ENCODE results near the gene BAX. TPM values are rescaled to one million over a fixed set of nuclear protein-coding genes. Genes with fewer than 3 reads are reported as not detected.

Gene BAX
- polyA plus RNA-seq, 1 donor (not counting 4 experiments of a cell fraction or from before 2014, with no cell fraction given) = 113 TPM

- H3K36me3 ChIP-seq (ENCODE audit: control insufficient read depth in 2 of 2, extremely low read depth in 1 of 2, insufficient read depth in 2 of 2, low read length in 2 of 2) = no peaks in the 10 kb centered on the region
- no peaks in the 10 kb centered on the region for H3K9me1 ChIP-seq (ENCODE audit: control insufficient read depth, extremely low read depth, insufficient read depth, low read length)
- H3K27ac ChIP-seq (ENCODE audit: control insufficient read depth, insufficient read depth, low read length) = no peak overlapping the region
- no peaks in the 10 kb centered on the region for H3K4me1 ChIP-seq (ENCODE audit: control insufficient read depth, extremely low read depth, insufficient read depth, low read length)
- no peak for FAIRE-seq
- H3K4me3 ChIP-seq (ENCODE audit: control insufficient read depth in 2 of 3, extremely low read depth in 1 of 3, insufficient read depth in 2 of 3, low read depth in 1 of 3, low read length in 3 of 3) = no peak overlapping the region
- no peak overlapping the region for H2AFZ ChIP-seq (ENCODE audit: control insufficient read depth, low read length)
- H3K9ac ChIP-seq (ENCODE audit: control insufficient read depth, extremely low read depth, insufficient read depth, low read length) = no peak overlapping the region
- no peaks in the 10 kb centered on the region for H3K79me2 ChIP-seq (ENCODE audit: control insufficient read depth, insufficient read depth, low read length)
- no peak for TF ChIP-seq CTCF (optimal IDR thresholded peaks at IDR 0.05 in 1 of 3, IDR thresholded peaks at IDR 0.05 in 1 of 3, conservative IDR thresholded peaks at IDR 0.05 in 1 of 3; ENCODE audit: extremely low read depth in 1 of 3, insufficient read depth in 2 of 3, low read length in 3 of 3)
- no peak for TF ChIP-seq EZH2 (IDR thresholded peaks at IDR 0.05; ENCODE audit: low read length)
- H3K4me2 ChIP-seq (ENCODE audit: control insufficient read depth, extremely low read depth, insufficient read depth, low read depth, low read length) = no peak overlapping the region
- no peaks in the 10 kb centered on the region for H3K9me3 ChIP-seq (ENCODE audit: control insufficient read depth, low read depth, low read length)
- dilution Hi-C loops (cut with MboI; ENCODE audit: extremely low pct_ligation_motif_present, low sequenced_read_pairs) = no loop called here
- DNase-seq (ENCODE audit: low read depth, low spot score) = no peak
- no peaks in the 10 kb centered on the region for H3K27me3 ChIP-seq (ENCODE audit: control insufficient read depth, extremely low read depth, insufficient read depth, low read length)
- H4K20me1 ChIP-seq (ENCODE audit: control insufficient read depth, extremely low read depth, insufficient read depth, low read length) = no peaks in the 10 kb centered on the region
Measured at GRCh38 chr19:48945817-48946216, 8.9 kb upstream of the BAX start.

- FAIRE-seq (no peak), DNase-seq (ENCODE audit: low read depth, low spot score) (no peak)
- H3K9ac ChIP-seq (ENCODE audit: control insufficient read depth, extremely low read depth, insufficient read depth, low read length) = no peak overlapping the region
- H3K36me3 ChIP-seq (ENCODE audit: control insufficient read depth in 2 of 2, extremely low read depth in 1 of 2, insufficient read depth in 2 of 2, low read length in 2 of 2) = no peaks in the 10 kb centered on the region
- H3K4me3 ChIP-seq (ENCODE audit: control insufficient read depth in 2 of 3, extremely low read depth in 1 of 3, insufficient read depth in 2 of 3, low read depth in 1 of 3, low read length in 3 of 3) = no peak overlapping the region
- no peaks in the 10 kb centered on the region for H4K20me1 ChIP-seq (ENCODE audit: control insufficient read depth, extremely low read depth, insufficient read depth, low read length)
- no peaks in the 10 kb centered on the region for H3K9me1 ChIP-seq (ENCODE audit: control insufficient read depth, extremely low read depth, insufficient read depth, low read length)
- dilution Hi-C loops (cut with MboI; ENCODE audit: extremely low pct_ligation_motif_present, low sequenced_read_pairs) = no loop called here
- TF ChIP-seq CTCF (optimal IDR thresholded peaks at IDR 0.05 in 1 of 3, IDR thresholded peaks at IDR 0.05 in 1 of 3, conservative IDR thresholded peaks at IDR 0.05 in 1 of 3; ENCODE audit: extremely low read depth in 1 of 3, insufficient read depth in 2 of 3, low read length in 3 of 3) (no peak), EZH2 (IDR thresholded peaks at IDR 0.05; ENCODE audit: low read length) (no peak)
- no peaks in the 10 kb centered on the region for H3K27me3 ChIP-seq (ENCODE audit: control insufficient read depth, extremely low read depth, insufficient read depth, low read length)
- H3K4me2 ChIP-seq (ENCODE audit: control insufficient read depth, extremely low read depth, insufficient read depth, low read depth, low read length) = no peak overlapping the region
- no peaks in the 10 kb centered on the region for H3K4me1 ChIP-seq (ENCODE audit: control insufficient read depth, extremely low read depth, insufficient read depth, low read length)
- no peaks in the 10 kb centered on the region for H3K79me2 ChIP-seq (ENCODE audit: control insufficient read depth, insufficient read depth, low read length)
- no peak overlapping the region for H3K27ac ChIP-seq (ENCODE audit: control insufficient read depth, insufficient read depth, low read length)
- H2AFZ ChIP-seq (ENCODE audit: control insufficient read depth, low read length) = no peak overlapping the region
- no peaks in the 10 kb centered on the region for H3K9me3 ChIP-seq (ENCODE audit: control insufficient read depth, low read depth, low read length)
Measured at GRCh38 chr19:48946463-48947257, 8.0 kb upstream of the BAX start.

All from keratinocyte (primary cell).